ENCODE data around the gene ENOPH1. TPM values are rescaled to one million over a fixed set of nuclear protein-coding genes. Genes with fewer than 3 reads are reported as not detected.
"Not testable (repeated sequence)": the region's sequence is repeated elsewhere in the genome, so short reads cannot be mapped to it uniquely, and the experiment has no call there.

Gene ENOPH1
- total RNA-seq, 1 experiment from 2014 or later: 78.3 TPM

GRCh38 chr4:82403725-82404124 lies 26.7 kb upstream of the ENOPH1 start:
- Mint-ChIP-seq H3K4me3 (no peak overlapping the region), H3K36me3 (no peaks in the 10 kb centered on the region), H3K27me3 (ENCODE audit: low read depth) (no peaks in the 10 kb centered on the region), H3K27ac (no peak overlapping the region), H3K4me1 (no peaks in the 10 kb centered on the region), H3K9me3 (no peaks in the 10 kb centered on the region)
- no peak for ATAC-seq
- ChIA-PET CTCF (no interaction called here), POLR2A (no interaction called here)
- TF ChIP-seq PRRX2 (CRISPR knock-in tag; IDR thresholded peaks at IDR 0.05) (no peak), ZNF671 (CRISPR knock-in tag; IDR thresholded peaks at IDR 0.05) (no peak), ZNF219 (CRISPR knock-in tag; IDR thresholded peaks at IDR 0.05; ENCODE audit: borderline replicate concordance) (no peak), AR (CRISPR knock-in tag; IDR thresholded peaks at IDR 0.05) (no peak), ETV6 (CRISPR knock-in tag; IDR thresholded peaks at IDR 0.05) (no peak), FOXJ3 (CRISPR knock-in tag; IDR thresholded peaks at IDR 0.05; ENCODE audit: borderline replicate concordance) (no peak), ZNF121 (CRISPR knock-in tag; IDR thresholded peaks at IDR 0.05) (no peak), FOXK1 (CRISPR knock-in tag; IDR thresholded peaks at IDR 0.05) (no peak)
- no peak for DNase-seq (ENCODE audit: low spot score)

GRCh38 chr4:82415061-82415460 lies 15.3 kb upstream of the ENOPH1 start:
- H3K4me1 Mint-ChIP-seq; H3K27me3 Mint-ChIP-seq (ENCODE audit: low read depth); ATAC-seq; H3K36me3 Mint-ChIP-seq; H3K27ac Mint-ChIP-seq; H3K4me3 Mint-ChIP-seq; DNase-seq (ENCODE audit: low spot score); H3K9me3 Mint-ChIP-seq: not testable (repeated sequence)
- POLR2A ChIA-PET: interaction anchor here (1.9 kb wide), 1 partner anchor 14 kb away, joined by 8 read pairs; no protein-coding TSS in a partner anchor
- CTCF ChIA-PET: interaction anchor here (1.0 kb wide), 1 partner anchor 14 kb away, joined by 3 read pairs; no protein-coding TSS in a partner anchor

GRCh38 chr4:82415922-82416365 lies 14.4 kb upstream of the ENOPH1 start:
- H3K9me3 Mint-ChIP-seq: peaks cover 7% of the 10 kb centered on the region
- TF ChIP-seq IRF1 (CRISPR knock-in tag; IDR thresholded peaks at IDR 0.05): no peak
- peak; percentile 67 for TF ChIP-seq NFYB (CRISPR knock-in tag; conservative IDR thresholded peaks at IDR 0.05; ENCODE audit: low read depth)
- peak; percentile 23; the same call in 1 of the 2 replicates for TF ChIP-seq ZNF423 (CRISPR knock-in tag; IDR thresholded peaks at IDR 0.05)
- CTCF ChIA-PET: interaction anchor here (1.0 kb wide), 1 partner anchor 14 kb away, joined by 3 read pairs; no protein-coding TSS in a partner anchor
- H3K4me3 Mint-ChIP-seq: no peak overlapping the region
- H3K27me3 Mint-ChIP-seq (ENCODE audit: low read depth): peaks cover 4% of the 10 kb centered on the region; the same call in 1 of the 2 replicates
- H3K36me3 Mint-ChIP-seq: no peaks in the 10 kb centered on the region
- POLR2A ChIA-PET: interaction anchor here (1.9 kb wide), 1 partner anchor 13 kb away, joined by 8 read pairs; no protein-coding TSS in a partner anchor
- H3K4me1 Mint-ChIP-seq: no peaks in the 10 kb centered on the region; the same call in 1 of the 2 replicates
- ATAC-seq: peak; percentile 73
- peak; percentile 21 for DNase-seq (ENCODE audit: low spot score)
- no peak overlapping the region; the same call in 1 of the 2 replicates for H3K27ac Mint-ChIP-seq

GRCh38 chr4:82419451-82419850 lies 10.9 kb upstream of the ENOPH1 start:
- ChIA-PET POLR2A (interaction anchor here (0.5 to 1.6 kb wide), 4 partner anchors 9 to 28 kb away, joined by 3 to 12 read pairs (median 5); no protein-coding TSS in a partner anchor), CTCF (interaction anchor here (1.8 kb wide), 1 partner anchor 10 kb away, joined by 10 read pairs; no protein-coding TSS in a partner anchor)
- no peak for DNase-seq (ENCODE audit: low spot score)
- peaks cover 7% of the 10 kb centered on the region for H3K9me3 Mint-ChIP-seq
- peaks cover 4% of the 10 kb centered on the region; the same call in 1 of the 2 replicates for H3K27me3 Mint-ChIP-seq (ENCODE audit: low read depth)
- H3K4me3 Mint-ChIP-seq: no peak overlapping the region
- no peak for ATAC-seq
- peaks cover 5% of the 10 kb centered on the region; the same call in 1 of the 2 replicates for H3K4me1 Mint-ChIP-seq
- no peak overlapping the region for H3K27ac Mint-ChIP-seq
- H3K36me3 Mint-ChIP-seq: peaks cover 11% of the 10 kb centered on the region
- TF ChIP-seq SP1 (CRISPR knock-in tag; conservative IDR thresholded peaks at IDR 0.05): no peak
- no peak for TF ChIP-seq KAT7 (CRISPR knock-in tag; IDR thresholded peaks at IDR 0.05; ENCODE audit: borderline replicate concordance)
- no peak for TF ChIP-seq E2F4 (CRISPR knock-in tag; IDR thresholded peaks at IDR 0.05; ENCODE audit: borderline replicate concordance, low read depth)
- no peak for TF ChIP-seq ZNF512 (CRISPR knock-in tag; IDR thresholded peaks at IDR 0.05; ENCODE audit: borderline replicate concordance)
- no peak for TF ChIP-seq TEAD1 (CRISPR knock-in tag; IDR thresholded peaks at IDR 0.05)
- no peak for TF ChIP-seq USF2 (CRISPR knock-in tag; IDR thresholded peaks at IDR 0.05)
- no peak for TF ChIP-seq OVOL2 (CRISPR knock-in tag; IDR thresholded peaks at IDR 0.05; ENCODE audit: borderline replicate concordance)
- TF ChIP-seq TCF7 (CRISPR knock-in tag; IDR thresholded peaks at IDR 0.05; ENCODE audit: low read depth): no peak
- no peak for TF ChIP-seq NR2C2 (CRISPR knock-in tag; IDR thresholded peaks at IDR 0.05)
- no peak for TF ChIP-seq MYBL2 (CRISPR knock-in tag; IDR thresholded peaks at IDR 0.05)
- no peak for TF ChIP-seq JAZF1 (CRISPR knock-in tag; IDR thresholded peaks at IDR 0.05)
- TF ChIP-seq ZNF423 (CRISPR knock-in tag; IDR thresholded peaks at IDR 0.05): no peak
- no peak for TF ChIP-seq ZBTB21 (CRISPR knock-in tag; IDR thresholded peaks at IDR 0.05; ENCODE audit: borderline replicate concordance)

Data from WTC11 (cell line).